ENCODE measurements around the gene ABCC4.
"Not testable (repeated sequence)": the region's sequence is repeated elsewhere in the genome, so short reads cannot be mapped to it uniquely, and the experiment has no call there.

The ABCC4 gene

GRCh38 chr13:95298169-95298965 lies 2.9 kb downstream of the ABCC4 start:
- in situ Hi-C loops (cut with MboI; ENCODE audit: low sequenced_read_pairs): no loop called here

GRCh38 chr13:95296326-95296925 lies 4.8 kb downstream of the ABCC4 start:
- in situ Hi-C loops (cut with MboI; ENCODE audit: low sequenced_read_pairs): no loop called here

- in situ Hi-C loops (cut with MboI; ENCODE audit: low sequenced_read_pairs): no loop called here
These were observed 6.2 kb downstream of the ABCC4 start for GRCh38 chr13:95295026-95295425.

GRCh38 chr13:95292622-95293021 lies 8.6 kb downstream of the ABCC4 start:
- in situ Hi-C loops (cut with MboI; ENCODE audit: low sequenced_read_pairs): no loop called here

- in situ Hi-C loops (cut with MboI; ENCODE audit: low sequenced_read_pairs): not testable (repeated sequence)
These were observed 11.3 kb downstream of the ABCC4 start for GRCh38 chr13:95289901-95290300.

GRCh38 chr13:95289020-95289444 lies 12.2 kb downstream of the ABCC4 start:
- in situ Hi-C loops (cut with MboI; ENCODE audit: low sequenced_read_pairs): no loop called here

GRCh38 chr13:95284436-95284835 lies 16.8 kb downstream of the ABCC4 start:
- in situ Hi-C loops (cut with MboI; ENCODE audit: low sequenced_read_pairs): no loop called here

- in situ Hi-C loops (cut with MboI; ENCODE audit: low sequenced_read_pairs): no loop called here
These were observed 22.2 kb downstream of the ABCC4 start for GRCh38 chr13:95279016-95279415.

- in situ Hi-C loops (cut with MboI; ENCODE audit: low sequenced_read_pairs): no loop called here
These were observed 25.2 kb downstream of the ABCC4 start for GRCh38 chr13:95276037-95276505.

- in situ Hi-C loops (cut with MboI; ENCODE audit: low sequenced_read_pairs): no loop called here
These were observed 25.8 kb downstream of the ABCC4 start for GRCh38 chr13:95275322-95276036.

- in situ Hi-C loops (cut with MboI; ENCODE audit: low sequenced_read_pairs): not testable (repeated sequence)
These were observed 27.6 kb downstream of the ABCC4 start for GRCh38 chr13:95273592-95274132.

- in situ Hi-C loops (cut with MboI; ENCODE audit: low sequenced_read_pairs): not testable (repeated sequence)
These were observed 29.2 kb downstream of the ABCC4 start for GRCh38 chr13:95272076-95272475.

- in situ Hi-C loops (cut with MboI; ENCODE audit: low sequenced_read_pairs): no loop called here
These were observed 31.5 kb downstream of the ABCC4 start for GRCh38 chr13:95269756-95270155.

- in situ Hi-C loops (cut with MboI; ENCODE audit: low sequenced_read_pairs): not testable (repeated sequence)
These were observed 32.7 kb downstream of the ABCC4 start for GRCh38 chr13:95268343-95269065.

GRCh38 chr13:95267662-95268342 lies 33.4 kb downstream of the ABCC4 start:
- in situ Hi-C loops (cut with MboI; ENCODE audit: low sequenced_read_pairs): no loop called here

- in situ Hi-C loops (cut with MboI; ENCODE audit: low sequenced_read_pairs): no loop called here
These were observed 37.0 kb downstream of the ABCC4 start for GRCh38 chr13:95264225-95264624.

GRCh38 chr13:95262837-95263384 lies 38.3 kb downstream of the ABCC4 start:
- in situ Hi-C loops (cut with MboI; ENCODE audit: low sequenced_read_pairs): no loop called here

GRCh38 chr13:95261956-95262355 lies 39.3 kb downstream of the ABCC4 start:
- in situ Hi-C loops (cut with MboI; ENCODE audit: low sequenced_read_pairs): no loop called here

GRCh38 chr13:95260031-95260525 lies 41.2 kb downstream of the ABCC4 start:
- in situ Hi-C loops (cut with MboI; ENCODE audit: low sequenced_read_pairs): no loop called here
